GM12878 (cell line): ENCODE measurements around the gene FAM174A. TPM values are rescaled to one million over a fixed set of nuclear protein-coding genes. Genes with fewer than 3 reads are reported as not detected.

Experiments used
- ATF3 ChIP-seq: IDR thresholded peaks from 2 replicates; pipeline ENCODE4 v1.6.1; 2011; ENCODE audit warnings: low read depth, mild to moderate bottlenecking, low read length, moderate library complexity, borderline replicate concordance; ENCODE audit errors: extremely low read depth
- CBFB ChIP-seq: IDR thresholded peaks from 2 replicates; pipeline ENCODE4 v1.6.1; 2016; ENCODE audit warnings: antibody characterized with exemption, low read depth
- FOXK2 ChIP-seq: fragments of 450-650 bp; IDR thresholded peaks from 2 replicates; pipeline ENCODE4 v1.6.1; 2017; ENCODE audit warnings: mild to moderate bottlenecking, moderate library complexity
- KAT2A ChIP-seq: conservative IDR thresholded peaks from 2 replicates; pipeline ENCODE4 v1.6.1; 2011; ENCODE audit warnings: low read depth, low read length; ENCODE audit not compliant: control insufficient read depth
- RFX5 ChIP-seq: IDR thresholded peaks from 2 replicates; pipeline ENCODE4 v1.6.1; 2011; ENCODE audit warnings: low read depth, low read length, improper control_type of control experiment
- SIX5 ChIP-seq: IDR thresholded peaks from 2 replicates; pipeline ENCODE4 v1.6.1; 2011; ENCODE audit warnings: mild to moderate bottlenecking, low read depth, low read length, moderate library complexity; ENCODE audit not compliant: severe bottlenecking
- SP1 ChIP-seq: IDR thresholded peaks from one replicate; pipeline ENCODE4 v1.6.1; 2011; ENCODE audit warnings: low read depth, low read length
- TBL1XR1 ChIP-seq: IDR thresholded peaks from 2 replicates; pipeline ENCODE4 v1.6.1; 2012; ENCODE audit warnings: low read depth, low read length, improper control_type of control experiment
- ZNF384 ChIP-seq: IDR thresholded peaks from 2 replicates; pipeline ENCODE4 v1.6.1; 2012; ENCODE audit warnings: low read depth, mild to moderate bottlenecking, low read length, improper control_type of control experiment, borderline replicate concordance
- polyA plus RNA-seq, 11 experiments: library from polyadenylated mRNA; depleted of rRNA in 4 of 11; unstranded in 6 of 11; stranded (reverse) in 5 of 11; fragments of >200 nt; fragmentation: Nextera tagmentation in 4 of 11; fragmentation: Illumina TruSeq in 1 of 11; extraction: Ambion mirVana in 4 of 11; extraction: Trizol in 1 of 11; gene quantifications; 1 replicate in 1 of 11; 2 replicates in 10 of 11; pipeline versions ENCODE4 v1.2.1 to v1.2.3, GENCODE V29; 2011 to 2016; ENCODE audit warnings: inconsistent platforms in 2 of 11, missing spikeins in 2 of 11, low read depth in 1 of 11
- total RNA-seq, 4 experiments: library from RNA; depleted of rRNA in 3 of 4; stranded (reverse); fragments of >200 nt in 3 of 4; fragmentation: Illumina TruSeq in 1 of 4; extraction: Trizol in 1 of 4; gene quantifications; 2 replicates each; pipeline versions ENCODE4 v1.2.1 to v1.2.3, GENCODE V29; 2013 to 2021
- TF ChIP-seq, protein P1 (sequence below): fragments of 450-650 bp; IDR thresholded peaks from 2 replicates; pipeline ENCODE4 v1.6.1; 2016; ENCODE audit warnings: mild to moderate bottlenecking, moderate library complexity, borderline replicate concordance
- TF ChIP-seq, protein P2 (sequence below): fragments of 150-350 bp; IDR thresholded peaks from 2 replicates; pipeline ENCODE4 v1.6.1; 2014; ENCODE audit warnings: mild to moderate bottlenecking, low read depth, low read length
- TF ChIP-seq, protein P3 (sequence below): fragments of 450-650 bp; conservative IDR thresholded peaks from 2 replicates; pipeline ENCODE4 v1.6.1; 2017; ENCODE audit warnings: mild to moderate bottlenecking, moderate library complexity

The FAM174A gene
- total and polyA plus RNA-seq, 10 of the 15 experiments (the other 5 are each of a cell fraction or from before 2014, with no cell fraction given), result 1.4 to 12.1 (median 6.0) TPM

- TF ChIP-seq, protein P1, sequence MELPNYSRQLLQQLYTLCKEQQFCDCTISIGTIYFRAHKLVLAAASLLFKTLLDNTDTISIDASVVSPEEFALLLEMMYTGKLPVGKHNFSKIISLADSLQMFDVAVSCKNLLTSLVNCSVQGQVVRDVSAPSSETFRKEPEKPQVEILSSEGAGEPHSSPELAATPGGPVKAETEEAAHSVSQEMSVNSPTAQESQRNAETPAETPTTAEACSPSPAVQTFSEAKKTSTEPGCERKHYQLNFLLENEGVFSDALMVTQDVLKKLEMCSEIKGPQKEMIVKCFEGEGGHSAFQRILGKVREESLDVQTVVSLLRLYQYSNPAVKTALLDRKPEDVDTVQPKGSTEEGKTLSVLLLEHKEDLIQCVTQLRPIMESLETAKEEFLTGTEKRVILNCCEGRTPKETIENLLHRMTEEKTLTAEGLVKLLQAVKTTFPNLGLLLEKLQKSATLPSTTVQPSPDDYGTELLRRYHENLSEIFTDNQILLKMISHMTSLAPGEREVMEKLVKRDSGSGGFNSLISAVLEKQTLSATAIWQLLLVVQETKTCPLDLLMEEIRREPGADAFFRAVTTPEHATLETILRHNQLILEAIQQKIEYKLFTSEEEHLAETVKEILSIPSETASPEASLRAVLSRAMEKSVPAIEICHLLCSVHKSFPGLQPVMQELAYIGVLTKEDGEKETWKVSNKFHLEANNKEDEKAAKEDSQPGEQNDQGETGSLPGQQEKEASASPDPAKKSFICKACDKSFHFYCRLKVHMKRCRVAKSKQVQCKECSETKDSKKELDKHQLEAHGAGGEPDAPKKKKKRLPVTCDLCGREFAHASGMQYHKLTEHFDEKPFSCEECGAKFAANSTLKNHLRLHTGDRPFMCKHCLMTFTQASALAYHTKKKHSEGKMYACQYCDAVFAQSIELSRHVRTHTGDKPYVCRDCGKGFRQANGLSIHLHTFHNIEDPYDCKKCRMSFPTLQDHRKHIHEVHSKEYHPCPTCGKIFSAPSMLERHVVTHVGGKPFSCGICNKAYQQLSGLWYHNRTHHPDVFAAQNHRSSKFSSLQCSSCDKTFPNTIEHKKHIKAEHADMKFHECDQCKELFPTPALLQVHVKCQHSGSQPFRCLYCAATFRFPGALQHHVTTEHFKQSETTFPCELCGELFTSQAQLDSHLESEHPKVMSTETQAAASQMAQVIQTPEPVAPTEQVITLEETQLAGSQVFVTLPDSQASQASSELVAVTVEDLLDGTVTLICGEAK, result no peak
- TF ChIP-seq FOXK2 (no peak), ZNF384 (no peak), CBFB (no peak), KAT2A (no peak), TBL1XR1 (no peak), SP1 (no peak), RFX5 (no peak), ATF3 (no peak), SIX5 (no peak)
- TF ChIP-seq, protein P2, sequence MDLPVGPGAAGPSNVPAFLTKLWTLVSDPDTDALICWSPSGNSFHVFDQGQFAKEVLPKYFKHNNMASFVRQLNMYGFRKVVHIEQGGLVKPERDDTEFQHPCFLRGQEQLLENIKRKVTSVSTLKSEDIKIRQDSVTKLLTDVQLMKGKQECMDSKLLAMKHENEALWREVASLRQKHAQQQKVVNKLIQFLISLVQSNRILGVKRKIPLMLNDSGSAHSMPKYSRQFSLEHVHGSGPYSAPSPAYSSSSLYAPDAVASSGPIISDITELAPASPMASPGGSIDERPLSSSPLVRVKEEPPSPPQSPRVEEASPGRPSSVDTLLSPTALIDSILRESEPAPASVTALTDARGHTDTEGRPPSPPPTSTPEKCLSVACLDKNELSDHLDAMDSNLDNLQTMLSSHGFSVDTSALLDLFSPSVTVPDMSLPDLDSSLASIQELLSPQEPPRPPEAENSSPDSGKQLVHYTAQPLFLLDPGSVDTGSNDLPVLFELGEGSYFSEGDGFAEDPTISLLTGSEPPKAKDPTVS, result no peak
- TF ChIP-seq, protein P3, sequence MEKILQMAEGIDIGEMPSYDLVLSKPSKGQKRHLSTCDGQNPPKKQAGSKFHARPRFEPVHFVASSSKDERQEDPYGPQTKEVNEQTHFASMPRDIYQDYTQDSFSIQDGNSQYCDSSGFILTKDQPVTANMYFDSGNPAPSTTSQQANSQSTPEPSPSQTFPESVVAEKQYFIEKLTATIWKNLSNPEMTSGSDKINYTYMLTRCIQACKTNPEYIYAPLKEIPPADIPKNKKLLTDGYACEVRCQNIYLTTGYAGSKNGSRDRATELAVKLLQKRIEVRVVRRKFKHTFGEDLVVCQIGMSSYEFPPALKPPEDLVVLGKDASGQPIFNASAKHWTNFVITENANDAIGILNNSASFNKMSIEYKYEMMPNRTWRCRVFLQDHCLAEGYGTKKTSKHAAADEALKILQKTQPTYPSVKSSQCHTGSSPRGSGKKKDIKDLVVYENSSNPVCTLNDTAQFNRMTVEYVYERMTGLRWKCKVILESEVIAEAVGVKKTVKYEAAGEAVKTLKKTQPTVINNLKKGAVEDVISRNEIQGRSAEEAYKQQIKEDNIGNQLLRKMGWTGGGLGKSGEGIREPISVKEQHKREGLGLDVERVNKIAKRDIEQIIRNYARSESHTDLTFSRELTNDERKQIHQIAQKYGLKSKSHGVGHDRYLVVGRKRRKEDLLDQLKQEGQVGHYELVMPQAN, result no peak
Observed at GRCh38 chr5:100600298-100600994, 65.3 kb downstream of the FAM174A start (continued).
